VCaP (cell line): ENCODE results near the gene COL24A1.

Experiments
- H3K27ac ChIP-seq: fragments of 450-650 bp; 2 replicates; pipeline ENCODE4 v1.5.1; 2017
- TF ChIP-seq, protein P1 (sequence below): fragments of 450-650 bp; conservative IDR thresholded peaks from 2 replicates; pipeline ENCODE4 v1.5.1; 2017; ENCODE audit warnings: mild to moderate bottlenecking, moderate library complexity

COL24A1 gene

GRCh38 chr1:86061551-86061990 is 95.0 kb downstream of the COL24A1 start:
- no peak overlapping the region for H3K27ac ChIP-seq
- TF ChIP-seq, protein P1, sequence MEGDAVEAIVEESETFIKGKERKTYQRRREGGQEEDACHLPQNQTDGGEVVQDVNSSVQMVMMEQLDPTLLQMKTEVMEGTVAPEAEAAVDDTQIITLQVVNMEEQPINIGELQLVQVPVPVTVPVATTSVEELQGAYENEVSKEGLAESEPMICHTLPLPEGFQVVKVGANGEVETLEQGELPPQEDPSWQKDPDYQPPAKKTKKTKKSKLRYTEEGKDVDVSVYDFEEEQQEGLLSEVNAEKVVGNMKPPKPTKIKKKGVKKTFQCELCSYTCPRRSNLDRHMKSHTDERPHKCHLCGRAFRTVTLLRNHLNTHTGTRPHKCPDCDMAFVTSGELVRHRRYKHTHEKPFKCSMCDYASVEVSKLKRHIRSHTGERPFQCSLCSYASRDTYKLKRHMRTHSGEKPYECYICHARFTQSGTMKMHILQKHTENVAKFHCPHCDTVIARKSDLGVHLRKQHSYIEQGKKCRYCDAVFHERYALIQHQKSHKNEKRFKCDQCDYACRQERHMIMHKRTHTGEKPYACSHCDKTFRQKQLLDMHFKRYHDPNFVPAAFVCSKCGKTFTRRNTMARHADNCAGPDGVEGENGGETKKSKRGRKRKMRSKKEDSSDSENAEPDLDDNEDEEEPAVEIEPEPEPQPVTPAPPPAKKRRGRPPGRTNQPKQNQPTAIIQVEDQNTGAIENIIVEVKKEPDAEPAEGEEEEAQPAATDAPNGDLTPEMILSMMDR = no peak

- TF ChIP-seq, protein P1 = no peak
- H3K27ac ChIP-seq = no peak overlapping the region
Observed at GRCh38 chr1:86054396-86054795, 102.2 kb downstream of the COL24A1 start.

DNA sequence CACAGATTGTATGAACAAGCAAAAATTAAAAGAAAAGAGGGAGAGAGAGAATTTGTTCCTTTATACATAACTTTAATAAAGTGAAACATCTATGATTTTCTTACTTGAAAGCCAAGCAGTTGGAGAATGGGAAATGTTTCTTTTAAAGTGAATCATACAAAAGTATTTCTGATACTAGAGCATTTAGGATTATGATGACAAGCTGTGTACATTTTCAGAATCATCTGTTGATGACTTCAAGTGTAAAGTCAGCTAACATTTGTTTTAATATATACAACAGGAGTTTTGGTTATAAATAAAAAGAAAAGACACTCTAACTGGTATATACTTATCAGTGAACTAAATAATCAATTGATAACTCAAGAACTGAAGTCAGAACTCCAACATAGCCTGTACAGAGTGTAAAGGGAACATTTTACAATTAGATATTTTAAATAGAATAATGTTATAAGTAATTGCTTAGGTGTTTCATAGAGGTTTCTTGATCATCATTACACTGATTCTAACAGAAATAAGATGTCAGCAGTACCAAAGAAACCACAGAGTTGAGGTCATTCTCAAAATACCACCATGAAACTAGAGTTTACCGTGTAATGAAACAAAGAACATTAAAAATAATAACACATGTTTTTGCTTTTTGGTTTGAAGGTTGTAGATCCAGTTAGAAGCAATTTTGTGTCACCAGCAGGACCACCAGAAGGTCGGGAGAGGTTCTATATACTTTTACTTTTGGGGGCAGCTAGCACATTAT is 103.4 kb downstream of the COL24A1 start:
- TF ChIP-seq, protein P1 = no peak
- no peak overlapping the region for H3K27ac ChIP-seq

DNA sequence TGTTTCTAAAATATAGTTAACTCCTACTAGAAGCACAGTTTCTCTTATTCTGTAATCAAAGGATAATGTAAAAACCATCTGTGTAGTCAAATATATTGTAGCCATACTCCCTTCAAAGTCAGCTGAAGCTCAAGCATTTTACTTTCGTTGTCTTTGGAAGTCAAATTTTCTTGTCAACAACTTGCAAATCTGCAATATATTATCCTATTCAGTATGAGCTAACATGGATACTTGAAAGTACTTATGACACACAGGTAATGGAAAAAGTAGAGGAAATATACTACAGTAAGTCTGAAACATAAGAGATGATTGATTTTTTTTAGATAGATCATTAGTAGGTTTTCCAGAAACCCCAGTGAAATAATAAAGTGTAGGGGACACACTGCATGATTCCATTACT is 121.5 kb downstream of the COL24A1 start:
- TF ChIP-seq, protein P1 = no peak
- no peak overlapping the region for H3K27ac ChIP-seq

GRCh38 chr1:86030180-86030579 is 126.4 kb downstream of the COL24A1 start:
- H3K27ac ChIP-seq = no peak overlapping the region
- TF ChIP-seq, protein P1 = no peak

DNA sequence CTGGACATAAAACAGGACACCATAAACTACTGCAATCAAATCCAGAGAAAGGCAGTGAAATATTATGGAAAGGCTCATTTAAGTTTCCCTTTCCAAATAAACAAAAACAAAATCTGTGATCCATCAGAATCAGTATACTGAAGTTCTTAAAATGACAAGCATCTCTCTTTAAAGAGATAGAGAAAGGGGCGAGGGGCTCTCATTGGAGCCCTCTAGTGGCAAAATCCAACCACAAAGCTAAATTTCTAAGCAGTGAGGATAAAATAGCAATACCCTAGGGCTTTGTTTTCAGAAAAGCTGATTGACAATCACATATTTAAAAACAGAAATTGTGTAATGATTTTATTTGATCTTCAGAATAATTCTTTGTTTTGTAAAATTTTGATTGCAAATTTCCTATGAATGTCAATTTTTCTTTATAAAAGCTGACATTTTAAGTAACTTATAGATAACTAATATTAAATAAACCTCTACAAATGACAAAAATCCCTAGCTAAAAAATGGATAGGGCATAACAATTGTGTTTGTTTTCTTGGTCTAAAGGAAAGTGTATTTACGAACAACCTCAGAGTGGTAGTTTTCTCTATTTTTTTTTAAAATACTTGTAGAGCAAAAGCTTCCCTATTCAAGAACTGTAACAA is 138.2 kb downstream of the COL24A1 start:
- TF ChIP-seq, protein P1 = peak; percentile 94
- no peak overlapping the region for H3K27ac ChIP-seq

DNA sequence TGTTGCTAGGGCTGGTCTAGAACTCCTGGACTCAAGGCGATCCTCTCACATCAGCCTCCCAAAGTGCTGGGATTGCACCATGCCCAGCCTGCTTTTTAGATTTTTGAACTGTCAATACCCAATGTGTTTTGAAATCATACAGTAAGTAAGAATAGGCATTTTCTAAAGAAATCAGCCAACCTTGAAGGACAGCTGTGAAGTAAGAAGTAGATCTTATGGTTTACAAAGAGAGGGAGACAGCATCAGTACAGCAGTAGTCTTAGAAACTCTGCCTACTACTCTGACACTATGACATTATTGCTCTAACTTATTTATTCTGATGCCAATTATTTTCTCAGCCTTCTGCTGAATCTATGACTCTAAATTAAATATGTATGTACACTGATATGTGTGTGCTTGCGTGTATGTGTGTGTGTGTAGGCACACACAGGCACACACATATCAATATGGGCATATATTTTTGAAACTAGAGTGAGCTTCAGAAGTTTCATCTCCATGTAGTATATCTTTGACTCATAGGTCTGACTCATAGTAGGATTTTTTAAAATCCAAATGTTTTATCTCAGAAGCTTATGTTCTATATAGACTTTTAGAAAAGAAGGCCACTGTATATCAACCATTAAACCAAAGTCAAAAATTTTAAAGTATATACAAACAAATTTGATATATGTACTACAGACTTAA is 140.4 kb downstream of the COL24A1 start:
- TF ChIP-seq, protein P1 = no peak
- H3K27ac ChIP-seq = no peak overlapping the region
